Measurements from ENCODE around the gene SMPD3. TPM values are rescaled to one million over a fixed set of nuclear protein-coding genes. Genes with fewer than 3 reads are reported as not detected.

Gene SMPD3
- polyA plus RNA-seq, 3 donors, result 1.0 to 2.2 (median 1.5) TPM

- DNase-seq, result no peak
These were observed 91.9 kb downstream of the SMPD3 start for GRCh38 chr16:68356249-68356918.

GRCh38 chr16:68355447-68356248 is 92.7 kb downstream of the SMPD3 start:
- DNase-seq, result no peak

GRCh38 chr16:68354816-68355215 is 93.5 kb downstream of the SMPD3 start:
- no peak for DNase-seq

- no peak for DNase-seq
These were observed 94.9 kb downstream of the SMPD3 start for GRCh38 chr16:68353366-68353765.

GRCh38 chr16:68351991-68352431 is 96.3 kb downstream of the SMPD3 start:
- no peak for DNase-seq

GRCh38 chr16:68351463-68351862 is 96.8 kb downstream of the SMPD3 start:
- DNase-seq, result no peak

- DNase-seq, result no peak
These were observed 97.4 kb downstream of the SMPD3 start for GRCh38 chr16:68350813-68351350.

- no peak for DNase-seq
These were observed 98.4 kb downstream of the SMPD3 start for GRCh38 chr16:68349838-68350410.

GRCh38 chr16:68348639-68349445 is 99.5 kb downstream of the SMPD3 start:
- DNase-seq, result no peak

GRCh38 chr16:68347605-68348004 is 100.7 kb downstream of the SMPD3 start:
- DNase-seq, result no peak

GRCh38 chr16:68346892-68347480 is 101.3 kb downstream of the SMPD3 start:
- no peak for DNase-seq

GRCh38 chr16:68345958-68346635 is 102.2 kb downstream of the SMPD3 start:
- DNase-seq, result no peak

- DNase-seq, result no peak
These were observed 102.9 kb downstream of the SMPD3 start for GRCh38 chr16:68345351-68345810.

GRCh38 chr16:68344252-68344651 is 104.1 kb downstream of the SMPD3 start:
- no peak for DNase-seq

GRCh38 chr16:68343137-68343536 is 105.2 kb downstream of the SMPD3 start:
- DNase-seq, result no peak

GRCh38 chr16:68342620-68343019 is 105.7 kb downstream of the SMPD3 start:
- no peak for DNase-seq

- no peak for DNase-seq
These were observed 109.1 kb downstream of the SMPD3 start for GRCh38 chr16:68339214-68339613.

- no peak for DNase-seq
These were observed 109.8 kb downstream of the SMPD3 start for GRCh38 chr16:68338326-68339119.

GRCh38 chr16:68335175-68335574 is 113.1 kb downstream of the SMPD3 start:
- DNase-seq, result no peak
